ENCODE results near the gene HYLS1.

The HYLS1 gene

GRCh38 chr11:125949271-125950177, 62.1 kb downstream of the HYLS1 start:
- ATAC-seq, result no peak
- DNase-seq, result no peak

- no peak for ATAC-seq
- no peak for DNase-seq
These were observed 62.7 kb downstream of the HYLS1 start for GRCh38 chr11:125950178-125950490.

Measured in stimulated activated naive CD8-positive, alpha-beta T cell treated with anti-CD3 and anti-CD28 coated beads, Interleukin-15, Interleukin-2, amounts not matched to agents 100 U/mL and 50 U/mL, for 24 hours (primary cell).